PC-3 (cell line): Measurements from ENCODE around the gene VPS18. TPM values are rescaled to one million over a fixed set of nuclear protein-coding genes. Genes with fewer than 3 reads are reported as not detected.
A peak's percentile ranks its signal among the peaks of the same experiment; 100 is the strongest.

Source experiments
- ATAC-seq: fragments of 200-7000 bp; cut with Tn5 transposase; 2 replicates; pipeline ENCODE4 v1.9.1; 2020; ENCODE audit warnings: mild to moderate bottlenecking, moderate library complexity
- BruUV-seq: library from RNA; stranded (reverse); fragments of 400-500 nt; replicated peaks from 2 replicates; lab custom pipeline; 2021; lab: Mats Ljungman, UMichigan
- CTCF ChIA-PET: fragments of 300-600 bp; sonication (Branson Sonifier 250); formaldehyde crosslinking; loops from one replicate; lab custom pipeline; 2022; ENCODE audit warnings: antibody characterized with exemption; lab: Charles Lee
- POLR2A ChIA-PET: fragments of 300-600 bp; sonication (Branson Sonifier 250); formaldehyde crosslinking; loops from one replicate; lab custom pipeline; 2022; ENCODE audit warnings: antibody characterized with exemption; ENCODE audit not compliant: unreplicated experiment; lab: Charles Lee
- DNase-seq: peaks from one replicate; pipeline ENCODE4 v3.0.0-alpha.2; 2015
- H2AFZ ChIP-seq: fragments of 300-600 bp; sonication (generic); 2 replicates; pipeline ENCODE4 v1.6.0; 2016; ENCODE audit warnings: antibody characterized with exemption, low read length
- H3F3A ChIP-seq: fragments of 300-600 bp; sonication (generic); one replicate; pipeline ENCODE4 v1.6.0; 2017; ENCODE audit warnings: antibody characterized with exemption, low read length, control low read depth, mild to moderate bottlenecking; ENCODE audit not compliant: unreplicated experiment
- H3K27ac ChIP-seq: fragments of 300-600 bp; sonication (generic); 2 replicates; pipeline ENCODE4 v1.5.1; 2016; ENCODE audit warnings: mild to moderate bottlenecking, low read length
- H3K27me3 ChIP-seq: fragments of 300-600 bp; sonication (generic); 2 replicates; pipeline ENCODE4 v1.6.1; 2016; ENCODE audit warnings: low read length, mixed read lengths
- H3K36me3 ChIP-seq: fragments of 300-600 bp; sonication (generic); 2 replicates; pipeline ENCODE4 v1.6.1; 2016; ENCODE audit warnings: low read depth, mixed run types, low read length, mixed read lengths
- H3K4me1 ChIP-seq: fragments of 300-600 bp; sonication (generic); 2 replicates; pipeline ENCODE4 v1.5.1; 2016; ENCODE audit warnings: low read length; ENCODE audit not compliant: insufficient read depth
- H3K4me2 ChIP-seq: fragments of 300-600 bp; sonication (generic); 2 replicates; pipeline ENCODE4 v1.6.0; 2016; ENCODE audit warnings: low read length
- H3K4me3 ChIP-seq: fragments of 300-600 bp; sonication (generic); 2 replicates; pipeline ENCODE4 v1.5.1; 2016; ENCODE audit warnings: mild to moderate bottlenecking, low read length, mixed read lengths
- H3K79me2 ChIP-seq: fragments of 300-600 bp; sonication (generic); 2 replicates; pipeline ENCODE4 v1.6.1; 2017; ENCODE audit warnings: low read length, mixed read lengths
- H3K9ac ChIP-seq: fragments of 300-600 bp; sonication (generic); 2 replicates; pipeline ENCODE4 v1.6.0; 2016; ENCODE audit warnings: mild to moderate bottlenecking, low read length
- H3K9me2 ChIP-seq: fragments of 300-600 bp; sonication (generic); replicated peaks from 2 replicates; pipeline ENCODE4 v1.6.1; 2016; ENCODE audit warnings: mixed run types, low read length, mixed read lengths
- H3K9me3 ChIP-seq: fragments of 300-600 bp; sonication (generic); 2 replicates; pipeline ENCODE4 v1.6.1; 2016; ENCODE audit warnings: low read length, mixed read lengths
- H4K20me1 ChIP-seq: fragments of 300-600 bp; sonication (generic); 2 replicates; pipeline ENCODE4 v1.6.1; 2016; ENCODE audit warnings: low read length, mixed read lengths
- EZH2 ChIP-seq: fragments of 300-600 bp; sonication (generic); IDR thresholded peaks from one replicate; pipeline ENCODE4 v1.6.1; 2017; ENCODE audit warnings: antibody characterized with exemption, mild to moderate bottlenecking, low read length; ENCODE audit not compliant: unreplicated experiment
- EZH2phosphoT487 ChIP-seq: fragments of 300-600 bp; sonication (generic); IDR thresholded peaks from 2 replicates; pipeline ENCODE4 v1.6.1; 2018; ENCODE audit warnings: mild to moderate bottlenecking, antibody characterized with exemption, low read length, borderline replicate concordance
- intact Hi-C: fragments of 100-400 bp; cut with micrococcal nuclease; formaldehyde crosslinking; loops from 2 replicates; pipeline ENCODE4 v1.9.0; 2023
- total RNA-seq: library from RNA; depleted of rRNA; stranded (reverse); fragments of >200 nt; gene quantifications from 2 replicates; pipeline ENCODE4 v1.2.3, GENCODE V29; 2014
- TF ChIP-seq, protein P1 (sequence below): fragments of 300-600 bp; sonication (generic); conservative IDR thresholded peaks from 2 replicates; pipeline ENCODE4 v1.5.1; 2017; ENCODE audit warnings: antibody characterized with exemption, low read depth, mild to moderate bottlenecking, low read length

VPS18 gene
- total RNA-seq, 1 experiment from 2014 or later = 37.6 TPM

- Histone ChIP-seq H4K20me1 (no peaks in the 10 kb centered on the region; the same call in 1 of the 2 replicates), H3K27ac (peak overlapping the region; percentile 81), H3K4me1 (peaks cover 16% of the 10 kb centered on the region), H3K79me2 (peaks cover 33% of the 10 kb centered on the region), H2AFZ (peak overlapping the region; percentile 69), H3K27me3 (no peaks in the 10 kb centered on the region), H3K9me2 (no peaks in the 10 kb centered on the region), H3K9ac (peak overlapping the region; percentile 95), H3K36me3 (peaks cover 22% of the 10 kb centered on the region; the same call in 1 of the 2 replicates), H3K4me3 (peak overlapping the region; percentile 87), H3K9me3 (no peaks in the 10 kb centered on the region), H3K4me2 (peak overlapping the region; percentile 90), H3F3A (no peaks in the 10 kb centered on the region)
- ChIA-PET CTCF (interaction anchor here (0.6 to 2.6 kb wide), 19 partner anchors 9 to 606 kb away, joined by 3 to 80 read pairs (median 6); partner anchors contain the start of genes RAD51 and RHOV), POLR2A (interaction anchor here (0.5 to 0.6 kb wide), 3 partner anchors 41 to 291 kb away, joined by 3 to 4 read pairs (median 4); no protein-coding TSS in a partner anchor)
- TF ChIP-seq EZH2phosphoT487 = no peak
- TF ChIP-seq, protein P1, sequence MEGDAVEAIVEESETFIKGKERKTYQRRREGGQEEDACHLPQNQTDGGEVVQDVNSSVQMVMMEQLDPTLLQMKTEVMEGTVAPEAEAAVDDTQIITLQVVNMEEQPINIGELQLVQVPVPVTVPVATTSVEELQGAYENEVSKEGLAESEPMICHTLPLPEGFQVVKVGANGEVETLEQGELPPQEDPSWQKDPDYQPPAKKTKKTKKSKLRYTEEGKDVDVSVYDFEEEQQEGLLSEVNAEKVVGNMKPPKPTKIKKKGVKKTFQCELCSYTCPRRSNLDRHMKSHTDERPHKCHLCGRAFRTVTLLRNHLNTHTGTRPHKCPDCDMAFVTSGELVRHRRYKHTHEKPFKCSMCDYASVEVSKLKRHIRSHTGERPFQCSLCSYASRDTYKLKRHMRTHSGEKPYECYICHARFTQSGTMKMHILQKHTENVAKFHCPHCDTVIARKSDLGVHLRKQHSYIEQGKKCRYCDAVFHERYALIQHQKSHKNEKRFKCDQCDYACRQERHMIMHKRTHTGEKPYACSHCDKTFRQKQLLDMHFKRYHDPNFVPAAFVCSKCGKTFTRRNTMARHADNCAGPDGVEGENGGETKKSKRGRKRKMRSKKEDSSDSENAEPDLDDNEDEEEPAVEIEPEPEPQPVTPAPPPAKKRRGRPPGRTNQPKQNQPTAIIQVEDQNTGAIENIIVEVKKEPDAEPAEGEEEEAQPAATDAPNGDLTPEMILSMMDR = peak; percentile 68
- no peak for TF ChIP-seq EZH2
- ATAC-seq (peak; percentile 62), DNase-seq (peak; percentile 81)
- intact Hi-C loops = loop anchor here (1.0 to 10.0 kb wide), 4 partner anchors 38 to 300 kb away; partner anchors contain the start of gene KNL1
- TSS peak; percentile 83 for BruUV-seq
Observed at GRCh38 chr15:40894681-40895448, 615 bp downstream of the VPS18 start.

- ATAC-seq (no peak), DNase-seq (no peak)
- Histone ChIP-seq H3K9me2 (no peaks in the 10 kb centered on the region), H3K4me1 (peaks cover 14% of the 10 kb centered on the region), H3K4me3 (no peak overlapping the region), H3K9ac (no peak overlapping the region), H3K79me2 (peaks cover 46% of the 10 kb centered on the region), H3K36me3 (peaks cover 37% of the 10 kb centered on the region; the same call in 1 of the 2 replicates), H3K4me2 (no peak overlapping the region), H4K20me1 (peaks cover 7% of the 10 kb centered on the region; the same call in 1 of the 2 replicates), H3F3A (no peaks in the 10 kb centered on the region), H3K9me3 (no peaks in the 10 kb centered on the region), H3K27me3 (no peaks in the 10 kb centered on the region), H3K27ac (no peak overlapping the region), H2AFZ (no peak overlapping the region)
- ChIA-PET CTCF (no interaction called here), POLR2A (no interaction called here)
- TF ChIP-seq, protein P1 = no peak
- no peak for TF ChIP-seq EZH2
- TF ChIP-seq EZH2phosphoT487 = no peak
- intact Hi-C loops = loop anchor here (10.0 kb wide), 2 partner anchors 215 to 305 kb away; partner anchors contain the start of genes INO80 and KNL1
- no TSS peak for BruUV-seq
Observed at GRCh38 chr15:40899536-40900207, 5.4 kb downstream of the VPS18 start.
